ENCODE results near the gene MTRF1L.
"Not testable (repeated sequence)": the region's sequence is repeated elsewhere in the genome, so short reads cannot be mapped to it uniquely, and the experiment has no call there.

MTRF1L gene

GRCh38 chr6:153015094-153015640, 12.7 kb upstream of the MTRF1L start:
- no peak for DNase-seq (ENCODE audit: low read depth, low spot score)
- H3K4me3 ChIP-seq (ENCODE audit: low read length): no peak overlapping the region

GRCh38 chr6:153013438-153013837, 10.9 kb upstream of the MTRF1L start:
- no peak for DNase-seq (ENCODE audit: low read depth, low spot score)
- H3K4me3 ChIP-seq (ENCODE audit: low read length): no peak overlapping the region

GRCh38 chr6:153012856-153013255, 10.3 kb upstream of the MTRF1L start:
- DNase-seq (ENCODE audit: low read depth, low spot score): no peak
- H3K4me3 ChIP-seq (ENCODE audit: low read length): no peak overlapping the region

GRCh38 chr6:153003366-153003690, 819 bp upstream of the MTRF1L start:
- H3K4me3 ChIP-seq (ENCODE audit: low read length): peak overlapping the region; percentile 72
- DNase-seq (ENCODE audit: low read depth, low spot score): no peak

DNA sequence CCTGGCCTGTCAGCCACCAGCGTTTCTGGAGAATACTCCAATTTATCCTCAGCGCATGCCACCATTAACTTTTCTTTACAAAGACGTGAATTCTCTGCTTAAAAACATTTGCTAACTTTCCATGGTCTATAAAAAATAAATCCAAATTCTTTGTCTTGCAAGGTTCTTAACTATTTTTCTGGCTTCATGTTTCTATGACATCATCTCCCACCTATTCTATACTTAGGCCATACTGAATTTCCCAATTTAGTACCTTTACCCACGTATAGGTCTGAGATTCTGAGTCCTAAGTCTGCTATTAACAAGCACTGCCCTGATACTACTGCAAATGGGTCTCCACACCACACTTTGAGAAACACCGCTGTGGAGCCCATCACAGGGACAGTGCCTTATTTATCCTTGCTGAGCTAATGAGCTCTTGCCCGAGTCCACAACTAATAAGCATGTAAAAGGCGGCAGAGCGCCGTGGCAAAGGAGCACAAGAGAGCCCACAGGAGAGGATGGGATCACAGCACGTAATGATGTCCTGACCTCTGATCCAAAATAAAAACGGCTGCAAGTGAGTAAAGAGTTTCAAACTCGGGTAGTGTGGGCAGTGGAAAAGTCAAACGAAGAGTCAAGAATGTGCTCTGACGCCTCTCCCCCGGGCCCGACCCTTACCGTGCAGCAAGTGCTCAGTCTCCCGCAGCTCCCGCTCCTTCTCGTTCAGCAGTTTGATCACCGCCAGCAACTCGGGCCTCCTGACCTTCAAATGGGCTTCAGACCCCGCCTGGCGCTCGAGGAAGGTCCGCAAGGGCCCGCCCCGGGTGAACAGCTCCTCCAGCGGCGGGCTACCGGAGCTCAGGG, 519 bp downstream of the MTRF1L start:
- DNase-seq (ENCODE audit: low read depth, low spot score): no peak
- peak overlapping the region; percentile 72 for H3K4me3 ChIP-seq (ENCODE audit: low read length)

- H3K4me3 ChIP-seq (ENCODE audit: low read length); DNase-seq (ENCODE audit: low read depth, low spot score): not testable (repeated sequence)
Observed at GRCh38 chr6:153000790-153001189, 1.7 kb downstream of the MTRF1L start.

DNA sequence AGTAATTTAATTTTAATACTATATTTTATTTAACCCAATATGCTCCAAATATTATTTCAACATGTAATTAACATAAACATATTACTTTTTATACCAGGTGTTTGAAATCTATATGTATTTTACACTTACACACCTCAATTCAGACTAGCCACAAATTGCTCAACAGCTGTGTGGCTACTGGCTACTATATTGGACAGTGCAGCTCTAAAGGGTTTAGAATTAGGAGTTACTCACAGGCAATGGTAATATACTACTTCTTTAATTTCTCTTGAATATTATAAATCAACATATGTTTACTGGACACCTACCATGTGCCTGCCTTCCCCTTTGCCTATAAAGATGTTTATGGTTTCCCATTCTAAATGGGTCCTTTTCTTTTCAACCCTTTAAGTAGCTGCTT, 2.3 kb downstream of the MTRF1L start:
- no peak for DNase-seq (ENCODE audit: low read depth, low spot score)

DNA sequence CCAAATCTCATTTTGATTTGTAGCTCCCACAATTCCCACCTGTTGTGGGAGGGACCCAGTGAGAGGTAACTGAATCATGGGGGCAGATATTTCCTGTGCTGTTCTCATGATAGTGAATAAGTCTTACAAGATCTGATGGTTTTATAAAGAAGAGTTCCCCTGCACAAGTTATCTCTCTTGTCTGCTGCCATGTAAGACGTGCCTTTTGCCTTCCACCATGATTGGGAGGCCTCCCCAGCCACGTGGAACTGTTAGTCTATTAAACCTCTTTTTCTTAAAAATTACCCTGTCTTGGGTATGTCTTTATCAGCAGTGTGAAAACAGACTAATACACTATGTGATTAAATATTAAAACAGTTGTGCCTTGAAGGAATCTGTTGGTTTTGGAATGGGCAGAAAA, 3.0 kb downstream of the MTRF1L start:
- DNase-seq (ENCODE audit: low read depth, low spot score); H3K4me3 ChIP-seq (ENCODE audit: low read length): not testable (repeated sequence)

More for the DNA sequence above, 2.3 kb downstream of the MTRF1L start:
- no peak overlapping the region for H3K4me3 ChIP-seq (ENCODE audit: low read length)

DNA sequence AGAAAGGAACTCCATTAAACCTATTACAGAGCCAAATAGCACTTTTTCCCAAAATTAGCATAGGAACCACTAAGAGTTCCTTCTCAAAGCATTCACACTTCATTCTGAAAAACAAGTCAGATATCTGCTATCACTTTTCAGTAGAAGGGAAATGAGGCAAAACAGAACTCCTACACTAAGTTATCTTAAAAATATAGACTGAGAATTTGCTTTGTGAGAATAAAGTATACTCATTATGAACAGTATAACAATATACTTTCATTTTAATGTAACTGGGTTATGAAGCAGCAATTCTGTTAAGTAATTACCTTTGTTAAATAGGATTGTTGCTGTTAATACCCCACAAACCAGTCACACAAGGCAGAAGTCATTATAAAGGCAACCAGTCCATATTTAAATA, 8.7 kb downstream of the MTRF1L start:
- DNase-seq (ENCODE audit: low read depth, low spot score): no peak

DNA sequence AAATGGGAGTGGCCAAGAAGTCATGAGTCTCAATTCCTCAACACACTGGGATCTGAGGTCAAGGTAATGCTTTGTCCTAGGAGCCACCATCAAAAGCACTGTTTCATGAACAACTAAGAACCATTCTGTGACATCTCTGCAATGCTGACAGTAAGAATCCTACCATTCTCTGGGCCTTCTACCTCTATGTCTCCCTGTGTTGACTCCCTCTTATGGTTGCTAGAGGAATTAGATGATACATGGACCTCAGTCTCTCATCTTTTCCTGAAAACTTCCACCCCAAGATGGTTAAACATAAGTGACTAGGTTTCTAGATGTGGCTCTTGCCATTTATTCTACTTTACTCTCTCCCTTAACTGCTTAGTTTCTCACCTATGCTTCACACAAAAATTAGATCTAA, 9.1 kb downstream of the MTRF1L start:
- no peak overlapping the region for H3K4me3 ChIP-seq (ENCODE audit: low read length)
- no peak for DNase-seq (ENCODE audit: low read depth, low spot score)

More for the DNA sequence above, 8.7 kb downstream of the MTRF1L start:
- no peak overlapping the region for H3K4me3 ChIP-seq (ENCODE audit: low read length)

DNA sequence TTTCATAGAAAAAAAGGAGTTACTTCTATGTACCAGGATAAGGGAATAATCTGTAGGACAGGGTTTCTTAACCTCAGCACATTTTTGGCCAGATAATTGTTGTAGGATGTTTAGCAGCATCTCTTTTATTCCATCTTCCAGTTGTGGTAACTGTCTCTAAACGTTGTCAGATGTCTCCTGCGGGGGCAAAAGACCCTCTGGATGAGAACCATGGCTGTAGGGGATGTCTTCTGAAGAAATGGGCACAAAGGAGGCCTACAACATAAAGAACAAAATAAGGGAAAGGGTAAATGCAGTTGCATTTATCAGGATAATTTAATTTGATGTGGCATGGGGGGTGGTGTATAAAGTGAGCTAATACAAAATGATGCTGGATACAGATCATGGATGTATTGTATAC, 15.5 kb downstream of the MTRF1L start:
- no peak overlapping the region for H3K4me3 ChIP-seq (ENCODE audit: low read length)
- DNase-seq (ENCODE audit: low read depth, low spot score): no peak

DNA sequence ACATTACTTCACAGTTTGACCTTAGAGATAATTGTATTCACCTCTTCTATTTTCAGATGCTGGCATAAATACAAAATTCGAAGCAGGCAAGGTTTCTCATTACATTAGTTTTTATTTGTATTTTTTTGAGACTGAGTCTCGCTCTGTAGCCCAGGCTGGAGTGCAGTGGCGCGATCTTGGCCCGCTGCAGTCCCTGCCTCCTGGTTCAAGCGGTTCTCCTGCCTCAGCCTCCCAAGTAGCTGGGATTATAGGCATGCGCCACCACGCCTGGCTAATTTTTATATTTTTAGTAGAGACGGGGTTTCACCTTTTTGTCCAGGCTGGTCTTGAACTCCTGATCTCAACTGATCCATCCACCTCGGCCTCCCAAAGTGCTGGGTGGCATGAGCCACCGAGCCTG, 17.2 kb downstream of the MTRF1L start:
- peak overlapping the region; percentile 68 for H3K4me3 ChIP-seq (ENCODE audit: low read length)
- DNase-seq (ENCODE audit: low read depth, low spot score): not testable (repeated sequence)

DNA sequence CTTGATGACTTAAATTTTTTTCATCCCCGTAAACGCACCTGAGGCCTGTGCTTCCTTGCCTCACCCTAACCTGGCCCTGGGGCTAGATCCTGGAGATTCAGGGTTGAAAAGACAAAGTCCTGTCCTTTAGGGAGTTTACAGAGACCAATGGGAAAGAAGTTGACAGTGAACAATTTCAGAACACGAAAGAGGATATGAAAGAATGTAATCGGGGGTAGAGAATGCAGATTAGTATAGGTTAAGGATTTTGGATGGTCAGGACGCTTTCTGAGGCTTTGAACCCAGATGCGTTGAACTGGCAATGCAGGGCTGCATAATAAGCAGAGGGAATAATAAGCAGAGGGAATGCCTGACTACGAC, 18.0 kb downstream of the MTRF1L start:
- no peak for DNase-seq (ENCODE audit: low read depth, low spot score)
- peak overlapping the region; percentile 68 for H3K4me3 ChIP-seq (ENCODE audit: low read length)

GRCh38 chr6:152983637-152984512, 18.6 kb downstream of the MTRF1L start:
- DNase-seq (ENCODE audit: low read depth, low spot score): peak; percentile 36
- peak overlapping the region; percentile 68 for H3K4me3 ChIP-seq (ENCODE audit: low read length)

DNA sequence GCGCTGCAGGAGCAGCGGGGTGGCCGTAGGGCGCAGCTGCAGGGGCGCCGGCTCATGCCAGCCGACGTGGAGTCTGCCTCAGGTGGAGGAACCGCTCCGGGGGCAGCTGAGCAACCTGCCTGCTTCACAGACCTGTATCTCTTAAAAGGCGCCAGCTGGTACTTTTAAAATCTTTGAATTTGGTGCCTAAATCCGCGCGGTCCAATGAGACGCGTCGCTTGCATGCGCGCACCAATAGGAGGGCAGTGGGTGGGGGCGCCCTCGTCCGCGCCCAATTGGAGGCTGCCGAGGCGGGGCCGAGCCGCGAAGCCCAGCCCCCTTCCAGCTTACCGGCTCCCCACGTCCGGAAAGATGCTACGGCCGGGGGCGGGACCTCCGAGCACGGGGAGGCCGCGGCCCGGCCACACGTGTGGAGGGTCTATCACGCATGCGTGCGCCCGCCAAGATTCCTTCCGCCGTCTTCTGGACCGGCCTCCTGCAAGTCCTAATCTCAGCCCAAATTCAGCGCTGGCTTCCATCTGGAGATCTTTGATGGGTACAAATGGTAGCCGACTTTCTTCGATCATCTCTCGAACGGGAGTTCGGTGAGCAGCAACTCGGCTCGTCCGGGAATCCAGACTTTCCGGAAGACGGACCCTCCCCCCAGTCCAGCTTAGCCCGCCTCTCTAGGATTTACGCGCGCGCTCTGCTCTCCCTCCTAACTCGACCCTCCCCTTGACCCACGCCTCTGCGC, 19.4 kb downstream of the MTRF1L start, which contains the start of gene FBXO5:
Gene FBXO5 (minus strand): TSS at position 138 of the 733 bp plus-strand sequence. CDS start 82 bp downstream, at position 56.
- peak; percentile 96 for DNase-seq (ENCODE audit: low read depth, low spot score)
- peak within 1 kb of the TSS; percentile 85 for H3K4me3 ChIP-seq (ENCODE audit: low read length)

GRCh38 chr6:152981989-152982903, 20.3 kb downstream of the MTRF1L start:
- peak overlapping the region; percentile 85 for H3K4me3 ChIP-seq (ENCODE audit: low read length)
- no peak for DNase-seq (ENCODE audit: low read depth, low spot score)

DNA sequence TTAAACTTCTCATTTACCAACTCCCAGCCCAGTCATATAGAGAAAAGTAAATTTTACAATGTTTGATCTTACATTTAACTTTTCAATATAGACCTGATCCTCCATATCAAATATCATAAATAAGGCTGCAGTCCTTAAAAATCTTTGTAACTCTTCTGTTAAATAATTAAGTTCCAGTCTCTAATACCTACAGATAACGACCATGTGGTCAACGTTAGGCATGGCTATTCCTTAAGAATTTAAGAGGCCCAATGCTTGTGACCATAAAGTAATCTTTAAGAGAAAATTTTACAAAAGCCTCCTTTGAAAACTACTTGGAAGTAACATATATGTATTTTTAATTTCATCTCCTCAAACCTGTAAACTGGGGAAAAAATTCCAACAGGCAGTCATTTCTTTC, 21.3 kb downstream of the MTRF1L start:
- no peak for DNase-seq (ENCODE audit: low read depth, low spot score)
- peak overlapping the region; percentile 85 for H3K4me3 ChIP-seq (ENCODE audit: low read length)

GRCh38 chr6:152980656-152981055, 21.9 kb downstream of the MTRF1L start:
- H3K4me3 ChIP-seq (ENCODE audit: low read length): peak overlapping the region; percentile 85
- no peak for DNase-seq (ENCODE audit: low read depth, low spot score)

Data from Jurkat, Clone E6-1 (cell line).